H9 (cell line): ENCODE measurements around the gene RBFOX2. TPM values are rescaled to one million over a fixed set of nuclear protein-coding genes. Genes with fewer than 3 reads are reported as not detected.

Experiments used
- DNase-seq: peaks from one replicate; pipeline ENCODE4 v3.0.0-alpha.2; 2017
- H2AFZ ChIP-seq: one replicate; pipeline ENCODE4 v1.6.1; 2013; ENCODE audit warnings: mild to moderate bottlenecking, low read length, control low read depth, moderate library complexity
- H2AK5ac ChIP-seq: 2 replicates; pipeline ENCODE4 v1.6.1; 2013; ENCODE audit warnings: low read length, control low read depth, mixed read lengths; ENCODE audit not compliant: insufficient read length
- H2BK120ac ChIP-seq: one replicate; pipeline ENCODE4 v1.6.1; 2013; ENCODE audit warnings: low read depth, mild to moderate bottlenecking, low read length, control low read depth, inconsistent platforms; ENCODE audit not compliant: poor library complexity, severe bottlenecking
- H2BK12ac ChIP-seq: 2 replicates; pipeline ENCODE4 v1.6.1; 2013; ENCODE audit warnings: low read length, control low read depth, mixed read lengths, low read depth; ENCODE audit not compliant: insufficient read length
- H2BK15ac ChIP-seq: 2 replicates; pipeline ENCODE4 v1.6.1; 2013; ENCODE audit warnings: low read depth, low read length, control low read depth
- H2BK20ac ChIP-seq: one replicate; pipeline ENCODE4 v1.6.1; 2013; ENCODE audit warnings: low read depth, mild to moderate bottlenecking, low read length, control low read depth, inconsistent platforms; ENCODE audit not compliant: poor library complexity, severe bottlenecking
- H2BK5ac ChIP-seq: 2 replicates; pipeline ENCODE4 v1.6.1; 2013; ENCODE audit warnings: low read length, control low read depth, mixed read lengths; ENCODE audit not compliant: insufficient read length
- H3K14ac ChIP-seq: 2 replicates; pipeline ENCODE4 v1.6.1; 2013; ENCODE audit warnings: low read length, control low read depth; ENCODE audit not compliant: insufficient read depth
- H3K18ac ChIP-seq: 2 replicates; pipeline ENCODE4 v1.6.1; 2013; ENCODE audit warnings: low read depth, mild to moderate bottlenecking, mixed read lengths, low read length, control low read depth; ENCODE audit not compliant: insufficient read length
- H3K23ac ChIP-seq: 2 replicates; pipeline ENCODE4 v1.6.1; 2013; ENCODE audit warnings: low read length, control low read depth, mixed read lengths, low read depth; ENCODE audit not compliant: insufficient read length
- H3K23me2 ChIP-seq: 2 replicates; pipeline ENCODE4 v1.6.1; 2013; ENCODE audit warnings: low read depth, mild to moderate bottlenecking, mixed read lengths, low read length, control low read depth; ENCODE audit not compliant: insufficient read length, poor library complexity, severe bottlenecking
- H3K27ac ChIP-seq: 2 replicates; pipeline ENCODE4 v1.5.1; 2013; ENCODE audit warnings: low read length, control low read depth, mixed read lengths, low read depth; ENCODE audit not compliant: insufficient read length
- H3K27me3 ChIP-seq: 2 replicates; pipeline ENCODE4 v1.6.1; 2013; ENCODE audit warnings: low read length, control low read depth, inconsistent platforms; ENCODE audit not compliant: insufficient read depth
- H3K4ac ChIP-seq: 2 replicates; pipeline ENCODE4 v1.6.1; 2013; ENCODE audit warnings: low read depth, mild to moderate bottlenecking, control low read depth, inconsistent platforms, low read length, moderate library complexity
- H3K4me1 ChIP-seq: 2 replicates; pipeline ENCODE4 v1.6.1; 2013; ENCODE audit warnings: low read length, control low read depth, inconsistent platforms; ENCODE audit not compliant: insufficient read depth
- H3K4me2 ChIP-seq: 2 replicates; pipeline ENCODE4 v1.6.1; 2013; ENCODE audit warnings: low read length, control low read depth, mixed read lengths; ENCODE audit not compliant: insufficient read length, insufficient read depth
- H3K56ac ChIP-seq: 2 replicates; pipeline ENCODE4 v1.6.1; 2013; ENCODE audit warnings: low read depth, mild to moderate bottlenecking, mixed read lengths, low read length, control low read depth; ENCODE audit not compliant: insufficient read length
- H3K79me1 ChIP-seq: 2 replicates; pipeline ENCODE4 v1.6.1; 2013; ENCODE audit warnings: low read depth, mild to moderate bottlenecking, moderate library complexity, low read length, control low read depth, inconsistent platforms; ENCODE audit not compliant: insufficient read depth, poor library complexity, severe bottlenecking
- H3K79me2 ChIP-seq: 2 replicates; pipeline ENCODE4 v1.6.1; 2013; ENCODE audit warnings: low read length, control low read depth, inconsistent platforms; ENCODE audit not compliant: insufficient read depth
- H3K9ac ChIP-seq: 2 replicates; pipeline ENCODE4 v1.6.1; 2013; ENCODE audit warnings: low read length, control low read depth, mixed read lengths; ENCODE audit not compliant: insufficient read length; ENCODE audit errors: extremely low read depth
- H3K9me3 ChIP-seq: one replicate; pipeline ENCODE4 v1.6.1; 2013; ENCODE audit warnings: low read depth, low read length, inconsistent platforms; ENCODE audit not compliant: control insufficient read depth
- H3T11ph ChIP-seq: one replicate; pipeline ENCODE4 v1.6.1; 2013; ENCODE audit warnings: mild to moderate bottlenecking, low read length, control low read depth, inconsistent platforms
- H4K20me1 ChIP-seq: one replicate; pipeline ENCODE4 v1.6.1; 2013; ENCODE audit not compliant: control insufficient read depth, insufficient read length, insufficient read depth
- H4K5ac ChIP-seq: 2 replicates; pipeline ENCODE4 v1.6.1; 2013; ENCODE audit warnings: low read depth, mild to moderate bottlenecking, mixed read lengths, low read length, control low read depth; ENCODE audit not compliant: insufficient read length
- H4K8ac ChIP-seq: replicated peaks from 2 replicates; pipeline ENCODE4 v1.6.1; 2013; ENCODE audit warnings: low read length, control low read depth, mixed read lengths, low read depth; ENCODE audit not compliant: insufficient read length
- H4K91ac ChIP-seq: 2 replicates; pipeline ENCODE4 v1.6.1; 2013; ENCODE audit warnings: low read depth, mild to moderate bottlenecking, moderate library complexity, mixed read lengths, low read length, control low read depth; ENCODE audit not compliant: insufficient read length
- H3K27ac Mint-ChIP-seq, 3 experiments: 2 replicates in 2 of 3; 3 replicates in 1 of 3; pipeline ENCODE4 v1.8.0; 2020 to 2021; ENCODE audit warnings: mixed read lengths in 3 of 3, mild to moderate bottlenecking in 1 of 3, moderate library complexity in 1 of 3
- H3K27me3 Mint-ChIP-seq: 2 replicates; pipeline ENCODE4 v1.8.0; 2021; ENCODE audit warnings: low read depth, mild to moderate bottlenecking, moderate library complexity, mixed read lengths
- H3K36me3 Mint-ChIP-seq, 3 experiments: 2 replicates in 2 of 3; 3 replicates in 1 of 3; pipeline ENCODE4 v1.8.0; 2020 to 2021; ENCODE audit warnings: low read depth in 3 of 3, mixed read lengths in 3 of 3; ENCODE audit not compliant: insufficient read depth in 1 of 3
- H3K4me1 Mint-ChIP-seq, 2 experiments: 2 replicates each; pipeline ENCODE4 v1.8.0; 2020; ENCODE audit warnings: mixed read lengths in 2 of 2
- H3K4me3 Mint-ChIP-seq, 2 experiments: 2 replicates in 1 of 2; 3 replicates in 1 of 2; pipeline ENCODE4 v1.8.0; 2020 to 2021; ENCODE audit warnings: mild to moderate bottlenecking in 2 of 2, mixed read lengths in 2 of 2, moderate library complexity in 1 of 2
- H3K9me3 Mint-ChIP-seq, 2 experiments: 2 replicates in 1 of 2; 3 replicates in 1 of 2; pipeline ENCODE4 v1.8.0; 2020; ENCODE audit warnings: mild to moderate bottlenecking in 2 of 2, mixed read lengths in 2 of 2, moderate library complexity in 1 of 2
- CTCF ChIP-seq: fragments of 200-600 bp; sonication (generic); conservative IDR thresholded peaks from 3 replicates; pipeline ENCODE4 v1.8.0; 2021; ENCODE audit warnings: antibody characterized with exemption, mild to moderate bottlenecking
- WGBS: extraction: QIAGEN DNeasy Blood & Tissue Kit; methylation state at CpG from one replicate; pipeline ENCODE4 v1.1.7; 2013; ENCODE audit warnings: missing lambda C conversion rate, low lambda C conversion rate, mixed read lengths; ENCODE audit not compliant: insufficient read length; ENCODE audit errors: extremely low coverage; 5-methylcytosine and 5-hydroxymethylcytosine counted together
- total RNA-seq: library from RNA; stranded (reverse); gene quantifications from 2 replicates; pipeline ENCODE4 v1.2.1, GENCODE V29; 2021

Gene RBFOX2
- total RNA-seq, 1 experiment from 2014 or later, result 84.7 TPM

DNA sequence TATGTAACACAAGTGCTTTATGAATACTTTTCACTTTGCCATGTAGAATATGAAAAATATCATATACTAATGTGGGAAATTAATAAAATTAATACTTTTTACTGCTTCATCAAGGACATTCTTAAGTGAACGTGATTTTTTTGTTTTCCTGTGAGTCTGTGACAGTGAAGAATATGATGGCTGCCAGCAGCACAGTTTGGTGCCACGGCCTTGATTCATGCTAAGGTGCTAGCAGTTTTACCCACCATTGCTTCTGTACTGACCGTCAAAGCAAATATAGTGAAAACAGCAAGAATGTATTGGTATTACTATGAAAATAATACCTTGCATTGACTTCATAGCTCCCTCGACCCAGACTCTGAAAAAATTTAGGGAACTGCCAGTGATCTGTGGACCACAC, 231.2 kb downstream of the RBFOX2 start:
- no CpG with 5 or more reads among the region's 4 CpGs for WGBS
- no peak overlapping the region for H4K8ac ChIP-seq
- Mint-ChIP-seq H3K4me3 (no peak overlapping the region), H3K9me3 (no peaks in the 10 kb centered on the region), H3K27ac (peak overlapping the region in 1 of 3 experiments; percentile 49; a peak in 1 of 7 replicates), H3K36me3 (peaks cover 0 to 6% (median 0%) of the 10 kb centered on the region in 3 experiments; a peak in 4 of 7 replicates), H3K27me3 (no peaks in the 10 kb centered on the region), H3K4me1 (peaks cover 11% of the 10 kb centered on the region in 2 experiments; a peak in 3 of 4 replicates)
- H3K27ac ChIP-seq, result no peak overlapping the region
- H3K23me2 ChIP-seq, result no peaks in the 10 kb centered on the region
- peaks cover 3% of the 10 kb centered on the region for H3K79me1 ChIP-seq
- TF ChIP-seq CTCF, result no peak
- no peaks in the 10 kb centered on the region for H3K4me1 ChIP-seq
- H2AK5ac ChIP-seq, result no peak overlapping the region
- H3K4me2 ChIP-seq, result no peak overlapping the region
- no peak overlapping the region for H2BK20ac ChIP-seq
- H2BK5ac ChIP-seq, result no peak overlapping the region
- H3K23ac ChIP-seq, result no peak overlapping the region
- no peak overlapping the region for H4K5ac ChIP-seq
- H4K91ac ChIP-seq, result no peak overlapping the region
- H4K20me1 ChIP-seq, result no peaks in the 10 kb centered on the region
- no peak overlapping the region for H3K14ac ChIP-seq
- H2AFZ ChIP-seq, result no peak overlapping the region
- no peak overlapping the region for H3K4ac ChIP-seq
- no peak overlapping the region for H3K18ac ChIP-seq
- H3K27me3 ChIP-seq, result no peaks in the 10 kb centered on the region
- no peak for DNase-seq
- no peak overlapping the region for H2BK15ac ChIP-seq
- H2BK120ac ChIP-seq, result no peak overlapping the region
- no peak overlapping the region for H3T11ph ChIP-seq
- H3K79me2 ChIP-seq, result no peaks in the 10 kb centered on the region; the same call in 1 of the 2 replicates
- H3K9me3 ChIP-seq, result no peaks in the 10 kb centered on the region
- no peak overlapping the region for H3K9ac ChIP-seq
- no peak overlapping the region for H2BK12ac ChIP-seq
- H3K56ac ChIP-seq, result no peak overlapping the region
